Thyroid gland (tissue), 4 donors: ENCODE results near the gene UBTF. TPM values are rescaled to one million over a fixed set of nuclear protein-coding genes. Genes with fewer than 3 reads are reported as not detected.
A peak's percentile ranks its signal among the peaks of the same experiment; 100 is the strongest.

ENCODE experiments used
- DNase-seq, 2 donors: peaks; one replicate each; pipeline ENCODE4 v3.0.0-alpha.2; 2019
- H3K27ac ChIP-seq, 3 donors: fragments of 200-600 bp; sonication (generic); 1 replicate in 2 of 3; 2 replicates in 1 of 3; pipeline ENCODE4 v1.5.1; 2016 to 2019; ENCODE audit warnings: mild to moderate bottlenecking in 1 of 3, moderate library complexity in 1 of 3
- H3K27me3 ChIP-seq: fragments of 200-600 bp; sonication (generic); one replicate; pipeline ENCODE4 v1.5.1; 2019
- H3K36me3 ChIP-seq, 2 donors: fragments of 200-600 bp; sonication (generic); one replicate each; pipeline ENCODE4 v1.5.1; 2016 to 2019
- H3K4me1 ChIP-seq, 2 donors: fragments of 200-600 bp; sonication (generic); one replicate each; pipeline ENCODE4 v1.5.1; 2017 to 2019
- H3K4me3 ChIP-seq, 3 donors: fragments of 200-600 bp; sonication (generic); replicated peaks in 1 of 3; 1 replicate in 2 of 3; 2 replicates in 1 of 3; pipeline ENCODE4 v1.5.1; 2016; ENCODE audit warnings: mild to moderate bottlenecking in 1 of 3
- H3K9me3 ChIP-seq: fragments of 200-600 bp; sonication (generic); one replicate; pipeline ENCODE4 v1.5.1; 2017
- POLR2A ChIP-seq, 2 donors: fragments of 450-650 bp; IDR thresholded peaks; one replicate each; pipeline ENCODE4 v1.6.1; 2017; ENCODE audit warnings: antibody characterized with exemption in 2 of 2, mild to moderate bottlenecking in 2 of 2, moderate library complexity in 1 of 2
- WGBS, 2 donors: methylation state at CpG; one replicate each; pipeline ENCODE4 v1.1.5; 2017; 5-methylcytosine and 5-hydroxymethylcytosine counted together
- intact Hi-C: fragments of 100-400 bp; cut with DNase I; formaldehyde crosslinking; loops from one replicate; pipeline ENCODE4 v1.15.1; 2023
- total RNA-seq, 4 donors: library from RNA; depleted of rRNA; stranded (reverse); fragments of >200 nt; gene quantifications; one replicate each; pipeline ENCODE4 v1.2.3, GENCODE V29; 2016
- TF ChIP-seq, protein P1 (sequence below), 6 experiments: fragments of 200-600 bp in 3 of 6; fragments of 450-650 bp in 3 of 6; sonication (generic) in 3 of 6; IDR thresholded peaks; one replicate each; pipeline ENCODE4 v1.5.1; 2016 to 2019; ENCODE audit warnings: antibody characterized with exemption in 6 of 6, mild to moderate bottlenecking in 2 of 6, inconsistent platforms in 1 of 6, moderate library complexity in 1 of 6

The UBTF gene
- total RNA-seq = 10 to 100 TPM; 63.6 to 97.4 (median 89.5) TPM

DNA sequence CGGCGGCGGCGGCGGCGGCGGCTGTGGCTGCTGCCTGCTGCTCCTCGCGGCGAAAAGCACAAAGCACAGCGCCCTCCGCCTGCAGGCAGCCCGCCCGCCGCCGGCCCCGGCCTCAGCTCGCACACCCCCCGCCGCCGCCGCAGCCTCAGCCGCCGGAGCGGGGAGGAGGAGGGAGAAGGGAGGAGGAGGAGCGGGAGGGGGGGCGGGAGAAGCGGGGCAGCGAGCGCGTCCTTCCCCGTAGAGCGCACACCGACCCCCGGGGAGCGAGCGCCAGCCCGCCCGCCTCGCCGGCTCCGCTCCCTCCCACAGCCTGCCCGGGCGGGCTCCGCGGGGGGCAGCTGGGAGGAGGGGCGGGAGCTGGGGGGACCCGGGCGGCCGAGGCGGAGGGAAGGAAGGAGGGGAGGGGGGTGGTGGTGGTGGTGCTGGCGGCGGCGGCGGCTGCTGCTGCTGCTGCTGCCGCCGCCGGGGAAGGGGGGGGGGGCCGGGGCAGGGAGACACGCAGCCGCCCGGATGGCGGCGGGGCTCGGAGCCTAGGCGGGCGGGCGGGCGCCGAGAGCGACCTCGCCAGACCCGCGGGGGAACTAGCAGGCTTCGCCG is at the start of gene UBTF:
Gene UBTF (minus strand): TSS at position 60 of the 597 bp plus-strand sequence. CDS start 1,446 bp downstream, outside the sequence.
- Histone ChIP-seq H3K27me3 (no peaks in the 10 kb centered on the region), H3K27ac (peak within 1 kb of the TSS; percentile 97 to 99 (median 98)), H3K4me3 (peak within 1 kb of the TSS; percentile 75 to 96 (median 88)), H3K9me3 (no peaks in the 10 kb centered on the region), H3K4me1 (peaks cover 26 to 36% of the 10 kb centered on the region in 2 donors), H3K36me3 (peaks cover 18 to 22% of the 10 kb centered on the region in 2 donors)
- 2% methylated on average over 9 of the region's 76 CpGs; no CpG with 5 or more reads in 1 of the 2 donors for WGBS, 2 donors
- intact Hi-C loops = loop anchor here (2.0 kb wide), 1 partner anchor 103 kb away; no protein-coding TSS in a partner anchor
- TF ChIP-seq, protein P1, sequence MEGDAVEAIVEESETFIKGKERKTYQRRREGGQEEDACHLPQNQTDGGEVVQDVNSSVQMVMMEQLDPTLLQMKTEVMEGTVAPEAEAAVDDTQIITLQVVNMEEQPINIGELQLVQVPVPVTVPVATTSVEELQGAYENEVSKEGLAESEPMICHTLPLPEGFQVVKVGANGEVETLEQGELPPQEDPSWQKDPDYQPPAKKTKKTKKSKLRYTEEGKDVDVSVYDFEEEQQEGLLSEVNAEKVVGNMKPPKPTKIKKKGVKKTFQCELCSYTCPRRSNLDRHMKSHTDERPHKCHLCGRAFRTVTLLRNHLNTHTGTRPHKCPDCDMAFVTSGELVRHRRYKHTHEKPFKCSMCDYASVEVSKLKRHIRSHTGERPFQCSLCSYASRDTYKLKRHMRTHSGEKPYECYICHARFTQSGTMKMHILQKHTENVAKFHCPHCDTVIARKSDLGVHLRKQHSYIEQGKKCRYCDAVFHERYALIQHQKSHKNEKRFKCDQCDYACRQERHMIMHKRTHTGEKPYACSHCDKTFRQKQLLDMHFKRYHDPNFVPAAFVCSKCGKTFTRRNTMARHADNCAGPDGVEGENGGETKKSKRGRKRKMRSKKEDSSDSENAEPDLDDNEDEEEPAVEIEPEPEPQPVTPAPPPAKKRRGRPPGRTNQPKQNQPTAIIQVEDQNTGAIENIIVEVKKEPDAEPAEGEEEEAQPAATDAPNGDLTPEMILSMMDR (IDR thresholded peaks at IDR 0.05) = no peak
- TF ChIP-seq POLR2A (IDR thresholded peaks at IDR 0.05) = no peak
- DNase-seq = peak; percentile 73 to 80

DNA sequence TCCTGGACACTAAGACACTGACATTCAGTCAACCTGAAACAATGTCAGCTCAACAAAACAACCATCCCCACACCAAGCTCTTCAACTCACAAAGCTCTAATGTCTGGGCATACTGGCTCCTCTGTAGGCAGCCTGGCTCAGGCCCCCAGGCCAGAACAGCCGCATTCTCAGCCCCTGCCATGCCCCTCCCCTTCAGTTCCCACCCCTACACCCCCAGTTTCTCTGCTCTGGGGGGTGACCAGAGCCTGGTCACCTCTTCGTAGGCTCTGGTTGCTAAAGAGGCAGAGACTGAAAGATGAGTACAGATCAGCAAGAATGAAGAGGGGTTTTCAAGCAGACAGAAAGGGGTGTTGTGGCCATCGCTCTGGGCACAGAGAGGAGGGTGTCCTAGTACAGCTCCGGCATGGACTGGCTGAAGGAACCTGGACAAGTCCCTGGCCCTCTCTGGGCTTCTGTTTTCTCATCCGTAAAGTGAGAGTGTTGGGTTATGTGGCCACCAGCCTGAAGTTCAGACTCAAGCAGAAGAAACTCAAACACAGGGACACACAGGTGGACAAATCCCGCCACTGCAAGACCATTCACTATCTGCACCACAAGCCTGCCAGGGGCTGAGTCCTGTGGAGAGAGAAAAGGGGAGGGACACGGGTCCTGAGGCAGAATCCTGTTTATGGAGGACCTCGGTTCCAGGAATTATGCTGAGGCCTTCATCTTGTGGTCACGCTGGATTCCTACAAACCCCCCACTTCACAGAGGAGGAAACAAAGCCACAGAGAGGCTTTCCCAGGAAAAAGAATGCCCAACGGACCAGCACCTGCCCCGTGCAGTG is 49.4 kb upstream of the UBTF start:
- Histone ChIP-seq H3K27ac (no peak overlapping the region), H3K9me3 (no peaks in the 10 kb centered on the region), H3K4me1 (peaks cover 0 to 3% of the 10 kb centered on the region in 2 donors), H3K36me3 (no peaks in the 10 kb centered on the region), H3K4me3 (no peak overlapping the region), H3K27me3 (no peaks in the 10 kb centered on the region)
- TF ChIP-seq, protein P1 (IDR thresholded peaks at IDR 0.05) = no peak
- no peak for TF ChIP-seq POLR2A (IDR thresholded peaks at IDR 0.05)
- intact Hi-C loops = no loop called here
- DNase-seq = no peak
- WGBS, 2 donors = 76 to 77% methylated on average over 11 of the region's 11 CpGs

- intact Hi-C loops = no loop called here
- Histone ChIP-seq H3K27ac (no peak within 1 kb of the TSS), H3K36me3 (no peaks in the 10 kb centered on the region), H3K4me1 (no peaks in the 10 kb centered on the region), H3K27me3 (no peaks in the 10 kb centered on the region), H3K4me3 (no peak within 1 kb of the TSS), H3K9me3 (no peaks in the 10 kb centered on the region)
- TF ChIP-seq, protein P1 (IDR thresholded peaks at IDR 0.05) = no peak
- TF ChIP-seq POLR2A (IDR thresholded peaks at IDR 0.05) = no peak
- WGBS, 2 donors = 86 to 87% methylated on average over 7 to 9 of the region's 14 CpGs
- no peak for DNase-seq
Measured at GRCh38 chr17:44267818-44268490, 48.5 kb upstream of the UBTF start, which contains the start of gene SLC4A1. SLC4A1 (minus strand) TSS chr17:44268135; CDS start chr17:44262866, 5,269 bp downstream.

- Histone ChIP-seq H3K9me3 (no peaks in the 10 kb centered on the region), H3K27me3 (no peaks in the 10 kb centered on the region), H3K36me3 (no peaks in the 10 kb centered on the region), H3K4me3 (no peak overlapping the region), H3K27ac (no peak overlapping the region), H3K4me1 (no peaks in the 10 kb centered on the region)
- no peak for TF ChIP-seq POLR2A (IDR thresholded peaks at IDR 0.05)
- TF ChIP-seq, protein P1 (IDR thresholded peaks at IDR 0.05) = no peak
- intact Hi-C loops = no loop called here
- whole genome bisulfite sequencing, 2 donors = 83 to 98% methylated on average over 5 of the region's 5 CpGs
- DNase-seq = no peak
Measured at GRCh38 chr17:44267165-44267455, 47.6 kb upstream of the UBTF start.
